Measurements from ENCODE around the gene FGD4. TPM values are rescaled to one million over a fixed set of nuclear protein-coding genes. Genes with fewer than 3 reads are reported as not detected.

FGD4 gene
- total RNA-seq, 1 experiment from 2014 or later: 31.6 TPM

DNA sequence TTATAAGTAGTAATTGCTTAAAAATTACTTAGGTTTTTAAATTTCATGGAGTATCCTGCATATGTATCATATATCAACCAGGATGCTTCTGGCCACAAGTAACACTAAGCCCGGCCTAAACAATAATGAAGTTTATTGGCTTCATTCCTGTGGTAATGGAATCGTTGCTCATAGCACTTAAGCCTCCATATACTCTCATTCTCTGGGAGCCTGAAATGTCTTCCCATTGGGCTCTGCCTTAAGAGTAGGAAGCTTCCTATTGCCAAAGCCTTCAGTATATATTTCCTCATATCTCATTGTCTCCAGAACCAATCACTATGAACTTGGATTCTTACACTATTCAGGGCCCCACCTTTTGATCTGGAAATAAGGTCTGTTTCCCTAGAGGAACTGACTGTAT, 195.9 kb downstream of the FGD4 start:
- no peaks in the 10 kb centered on the region; the same call in 1 of the 2 replicates for H3K36me3 ChIP-seq (ENCODE audit: control insufficient read depth, insufficient read depth, low read length)
- no TSS peak for BruUV-seq (replicated peaks)
- no peaks in the 10 kb centered on the region for H3K9me3 Mint-ChIP-seq (ENCODE audit: unreplicated experiment)
- DNase-seq: no peak
- H3K36me3 Mint-ChIP-seq (ENCODE audit: insufficient read depth, unreplicated experiment): peaks cover 31% of the 10 kb centered on the region
- ChIA-PET CTCF (no interaction called here), POLR2A (no interaction called here)
- H3K9me3 ChIP-seq: no peaks in the 10 kb centered on the region
- TF ChIP-seq, protein P1, sequence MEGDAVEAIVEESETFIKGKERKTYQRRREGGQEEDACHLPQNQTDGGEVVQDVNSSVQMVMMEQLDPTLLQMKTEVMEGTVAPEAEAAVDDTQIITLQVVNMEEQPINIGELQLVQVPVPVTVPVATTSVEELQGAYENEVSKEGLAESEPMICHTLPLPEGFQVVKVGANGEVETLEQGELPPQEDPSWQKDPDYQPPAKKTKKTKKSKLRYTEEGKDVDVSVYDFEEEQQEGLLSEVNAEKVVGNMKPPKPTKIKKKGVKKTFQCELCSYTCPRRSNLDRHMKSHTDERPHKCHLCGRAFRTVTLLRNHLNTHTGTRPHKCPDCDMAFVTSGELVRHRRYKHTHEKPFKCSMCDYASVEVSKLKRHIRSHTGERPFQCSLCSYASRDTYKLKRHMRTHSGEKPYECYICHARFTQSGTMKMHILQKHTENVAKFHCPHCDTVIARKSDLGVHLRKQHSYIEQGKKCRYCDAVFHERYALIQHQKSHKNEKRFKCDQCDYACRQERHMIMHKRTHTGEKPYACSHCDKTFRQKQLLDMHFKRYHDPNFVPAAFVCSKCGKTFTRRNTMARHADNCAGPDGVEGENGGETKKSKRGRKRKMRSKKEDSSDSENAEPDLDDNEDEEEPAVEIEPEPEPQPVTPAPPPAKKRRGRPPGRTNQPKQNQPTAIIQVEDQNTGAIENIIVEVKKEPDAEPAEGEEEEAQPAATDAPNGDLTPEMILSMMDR (IDR thresholded peaks at IDR 0.05; ENCODE audit: insufficient read depth in 1 of 2, low read depth in 1 of 2, low read length in 1 of 2, severe bottlenecking in 1 of 2, unreplicated experiment in 1 of 2): no peak
- no peaks in the 10 kb centered on the region for H3K27me3 ChIP-seq (replicated peaks; ENCODE audit: control insufficient read depth, insufficient read depth, low read length)
- H3K27me3 Mint-ChIP-seq (ENCODE audit: insufficient read depth, unreplicated experiment): no peaks in the 10 kb centered on the region
- no peak overlapping the region for H3K4me3 Mint-ChIP-seq (ENCODE audit: unreplicated experiment)
- H3K4me1 ChIP-seq: no peaks in the 10 kb centered on the region
- intact Hi-C loops (cut with micrococcal nuclease; ENCODE audit: unreplicated experiment): no loop called here
- no peak overlapping the region for H3K4me3 ChIP-seq (ENCODE audit: low read depth, low read length)
- H3K27ac Mint-ChIP-seq (ENCODE audit: unreplicated experiment): no peak overlapping the region
- H3K4me1 Mint-ChIP-seq (ENCODE audit: low read depth, unreplicated experiment): no peaks in the 10 kb centered on the region

DNA sequence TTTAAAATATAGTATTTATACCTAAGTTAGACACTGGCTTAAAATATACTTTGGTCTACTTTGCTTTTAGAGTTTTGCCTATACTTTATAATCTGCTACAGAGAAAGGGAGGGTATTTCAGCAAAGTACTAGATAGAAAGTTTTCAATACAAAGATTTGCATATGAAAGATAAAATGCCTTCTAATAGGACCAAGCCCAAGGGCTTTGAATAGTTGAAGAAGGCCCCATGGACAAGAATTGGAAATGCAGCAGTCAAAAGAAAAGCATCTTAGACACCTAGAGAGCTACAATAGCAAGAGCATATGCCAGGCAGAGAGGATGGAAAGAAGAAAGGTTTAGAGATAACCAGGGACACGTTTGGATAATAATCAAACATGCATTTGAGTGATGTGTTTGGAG, 196.7 kb downstream of the FGD4 start:
- no peaks in the 10 kb centered on the region for H3K9me3 Mint-ChIP-seq (ENCODE audit: unreplicated experiment)
- no peaks in the 10 kb centered on the region for H3K27me3 Mint-ChIP-seq (ENCODE audit: insufficient read depth, unreplicated experiment)
- intact Hi-C loops (cut with micrococcal nuclease; ENCODE audit: unreplicated experiment): no loop called here
- Histone ChIP-seq H3K36me3 (ENCODE audit: control insufficient read depth, insufficient read depth, low read length) (no peaks in the 10 kb centered on the region; the same call in 1 of the 2 replicates), H3K4me3 (ENCODE audit: low read depth, low read length) (no peak overlapping the region), H3K27me3 (replicated peaks; ENCODE audit: control insufficient read depth, insufficient read depth, low read length) (no peaks in the 10 kb centered on the region), H3K9me3 (no peaks in the 10 kb centered on the region), H3K4me1 (no peaks in the 10 kb centered on the region)
- no peaks in the 10 kb centered on the region for H3K4me1 Mint-ChIP-seq (ENCODE audit: low read depth, unreplicated experiment)
- BruUV-seq (replicated peaks): no TSS peak
- H3K27ac Mint-ChIP-seq (ENCODE audit: unreplicated experiment): no peak overlapping the region
- H3K36me3 Mint-ChIP-seq (ENCODE audit: insufficient read depth, unreplicated experiment): peaks cover 31% of the 10 kb centered on the region
- DNase-seq: no peak
- CTCF ChIA-PET: no interaction called here
- POLR2A ChIA-PET: interaction anchor here (1.0 kb wide), 1 partner anchor 9 kb away, joined by 4 read pairs; no protein-coding TSS in a partner anchor
- H3K4me3 Mint-ChIP-seq (ENCODE audit: unreplicated experiment): no peak overlapping the region
- TF ChIP-seq, protein P1 (IDR thresholded peaks at IDR 0.05; ENCODE audit: insufficient read depth in 1 of 2, low read depth in 1 of 2, low read length in 1 of 2, severe bottlenecking in 1 of 2, unreplicated experiment in 1 of 2): no peak

DNA sequence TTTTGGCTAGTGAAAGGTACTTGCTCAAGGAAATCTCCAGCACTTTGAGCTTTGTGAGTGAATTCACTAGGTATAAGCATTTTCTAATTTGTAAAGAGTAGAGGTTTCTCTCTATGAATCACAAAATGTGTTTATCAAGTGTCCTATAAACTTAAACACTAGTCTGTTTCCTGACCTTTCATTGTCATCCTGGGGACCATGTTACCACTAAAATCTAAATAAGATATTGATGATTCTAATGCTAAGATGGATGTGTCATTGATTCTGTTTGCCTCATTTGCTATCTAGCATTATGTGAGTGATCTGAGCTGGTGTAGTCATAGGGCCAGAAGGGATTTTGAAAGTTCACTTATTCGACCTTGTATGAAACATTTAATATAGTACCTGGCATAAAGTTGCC, 199.3 kb downstream of the FGD4 start:
- Mint-ChIP-seq H3K4me3 (ENCODE audit: unreplicated experiment) (no peak overlapping the region), H3K4me1 (ENCODE audit: low read depth, unreplicated experiment) (peaks cover under 1% of the 10 kb centered on the region), H3K27me3 (ENCODE audit: insufficient read depth, unreplicated experiment) (no peaks in the 10 kb centered on the region), H3K36me3 (ENCODE audit: insufficient read depth, unreplicated experiment) (peaks cover 32% of the 10 kb centered on the region), H3K9me3 (ENCODE audit: unreplicated experiment) (no peaks in the 10 kb centered on the region), H3K27ac (ENCODE audit: unreplicated experiment) (no peak overlapping the region)
- DNase-seq: no peak
- TF ChIP-seq, protein P1 (IDR thresholded peaks at IDR 0.05; ENCODE audit: insufficient read depth in 1 of 2, low read depth in 1 of 2, low read length in 1 of 2, severe bottlenecking in 1 of 2, unreplicated experiment in 1 of 2): no peak
- BruUV-seq (replicated peaks): no TSS peak
- Histone ChIP-seq H3K4me3 (ENCODE audit: low read depth, low read length) (no peak overlapping the region), H3K36me3 (ENCODE audit: control insufficient read depth, insufficient read depth, low read length) (no peaks in the 10 kb centered on the region; the same call in 1 of the 2 replicates), H3K9me3 (no peaks in the 10 kb centered on the region), H3K27me3 (replicated peaks; ENCODE audit: control insufficient read depth, insufficient read depth, low read length) (no peaks in the 10 kb centered on the region), H3K4me1 (no peaks in the 10 kb centered on the region)
- CTCF ChIA-PET: no interaction called here
- POLR2A ChIA-PET: no interaction called here
- intact Hi-C loops (cut with micrococcal nuclease; ENCODE audit: unreplicated experiment): no loop called here

Measured in Caco-2 (cell line).